ENCODE results near the gene TELO2. TPM values are rescaled to one million over a fixed set of nuclear protein-coding genes. Genes with fewer than 3 reads are reported as not detected.

TELO2 gene
- total RNA-seq, 1 donor from 2014 or later = 21.6 TPM

DNA sequence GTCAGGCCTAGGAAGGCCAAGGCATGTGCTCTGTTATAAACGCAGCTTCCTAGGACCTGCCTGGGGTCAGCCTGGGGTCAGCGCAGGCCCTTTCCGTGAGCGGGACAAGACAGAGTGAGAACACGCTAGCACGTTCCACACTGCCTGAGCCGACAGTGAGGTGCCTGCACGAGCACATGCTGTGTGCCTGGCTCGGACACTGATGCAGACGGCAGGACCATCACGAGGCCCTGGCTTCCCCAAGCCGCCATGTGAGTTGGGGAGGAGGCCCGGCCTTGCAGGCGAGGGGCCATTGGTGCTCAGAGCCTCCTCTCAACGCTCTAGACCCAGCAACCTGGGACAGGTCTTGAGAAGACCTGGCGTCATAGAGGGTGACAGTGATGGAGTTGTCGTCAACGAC lies 49.4 kb downstream of the TELO2 start:
- intact Hi-C loops (cut with micrococcal nuclease) = no loop called here
- DNase-seq (no peak), ATAC-seq (no peak)

DNA sequence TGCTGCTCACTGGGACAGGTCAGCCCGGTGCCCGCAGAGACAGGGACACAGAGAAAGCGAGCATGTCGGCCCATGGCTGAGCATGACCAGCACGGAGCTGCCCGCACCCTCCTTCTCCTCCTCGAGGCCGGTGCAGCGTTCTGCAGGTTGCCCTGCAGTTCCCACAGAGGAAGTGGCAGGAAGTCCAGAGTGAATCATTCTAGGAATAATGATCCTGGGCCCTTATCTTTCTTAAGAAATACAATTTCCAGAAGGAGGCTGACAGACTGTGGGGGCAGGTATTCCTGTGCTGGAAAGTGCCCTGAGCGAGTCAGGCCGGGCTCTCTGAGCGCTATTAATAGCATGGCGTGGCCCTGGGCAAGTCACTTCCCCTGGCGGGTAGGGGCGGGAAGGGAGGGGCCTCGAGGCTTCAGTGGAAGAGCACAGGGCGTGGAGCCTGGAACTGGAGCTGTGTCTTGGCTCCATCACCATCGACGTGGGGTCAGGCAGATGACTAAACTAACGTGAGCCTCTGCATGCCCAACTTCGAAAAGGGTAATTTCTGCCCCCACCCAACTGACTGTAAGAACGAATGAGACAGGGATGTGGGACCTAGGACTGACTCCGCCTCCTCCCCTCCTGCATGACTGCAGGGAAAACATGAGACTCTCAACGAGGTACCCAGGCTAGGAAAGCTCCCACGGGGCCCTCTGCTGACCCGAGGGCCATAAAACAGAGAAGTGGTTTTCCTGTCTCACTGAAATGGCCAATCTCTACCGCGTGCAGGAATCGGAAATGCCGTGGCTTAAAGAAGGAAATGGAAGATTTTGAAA lies 50.1 kb downstream of the TELO2 start:
- intact Hi-C loops (cut with micrococcal nuclease) = no loop called here
- DNase-seq = peak; percentile 82
- ATAC-seq = peak; percentile 43

DNA sequence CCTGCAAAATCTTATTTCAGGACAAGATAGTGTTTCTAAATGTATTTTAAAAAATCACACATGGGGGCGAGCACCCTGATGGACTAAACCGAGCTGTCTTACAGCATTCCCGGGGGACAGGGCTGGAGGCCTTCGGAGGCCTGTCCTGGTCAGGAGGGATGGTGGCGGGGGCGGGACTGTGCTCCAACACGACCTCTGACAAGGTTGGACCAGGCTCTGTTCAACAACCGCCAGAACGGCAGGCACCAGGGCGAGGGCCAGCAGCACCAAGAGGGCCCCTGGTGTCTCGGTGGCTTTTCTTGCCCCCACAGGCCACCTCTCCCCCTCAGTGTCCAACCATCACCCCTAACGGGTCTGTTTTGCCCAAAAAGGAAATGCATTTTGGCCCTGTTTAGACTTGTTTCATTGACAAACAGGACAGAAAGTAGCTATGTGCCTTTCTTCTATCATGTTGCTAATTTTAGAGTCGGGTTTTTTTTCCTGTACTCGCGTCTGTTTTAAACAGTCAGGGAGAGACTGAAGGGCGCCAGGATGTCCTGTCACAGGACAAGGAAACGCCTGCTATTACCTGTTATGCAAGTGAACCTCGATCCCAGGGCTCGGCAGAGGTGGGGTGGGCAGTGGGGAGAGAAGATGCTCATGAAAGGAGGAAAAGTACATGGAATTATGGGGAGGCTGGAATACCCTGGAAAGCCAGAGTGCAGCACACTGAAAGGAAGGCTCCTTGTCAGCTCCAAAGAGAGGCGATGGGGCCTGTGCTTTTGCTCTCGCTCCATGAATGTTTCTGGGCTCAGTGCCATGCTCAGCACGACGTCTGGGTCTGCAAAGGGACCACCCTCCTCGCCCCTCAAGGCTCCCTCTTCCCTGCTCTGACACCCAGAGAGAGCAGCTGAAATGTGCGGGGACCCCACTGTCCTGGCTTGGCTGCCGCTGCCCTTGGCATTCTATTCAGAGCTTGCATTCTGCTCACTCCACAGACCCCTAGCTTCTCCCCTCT lies 52.2 kb downstream of the TELO2 start:
- peak; percentile 82 for ATAC-seq
- peak; percentile 88 for DNase-seq
- intact Hi-C loops (cut with micrococcal nuclease) = no loop called here

DNA sequence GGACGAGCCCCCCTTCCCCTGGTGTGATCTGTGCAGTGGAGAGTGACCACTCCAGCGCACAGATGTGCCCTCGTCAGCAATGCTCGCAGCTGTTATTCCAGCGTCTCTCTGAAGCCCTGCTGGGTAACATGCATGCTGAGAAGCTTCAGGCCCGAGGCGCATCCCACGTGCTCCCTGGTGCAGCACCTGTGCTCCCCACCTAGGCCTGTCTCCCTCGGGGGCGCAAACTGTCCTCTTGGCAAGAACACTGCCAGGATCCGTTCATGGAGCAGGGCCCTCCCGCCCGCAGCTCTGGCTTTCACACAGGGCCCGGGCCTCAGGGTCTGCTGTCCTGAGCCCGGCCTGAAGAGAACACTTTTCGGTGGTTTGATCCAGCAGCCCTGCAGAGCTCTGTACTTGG lies 53.3 kb downstream of the TELO2 start:
- intact Hi-C loops (cut with micrococcal nuclease) = no loop called here
- ATAC-seq (no peak), DNase-seq (no peak)

DNA sequence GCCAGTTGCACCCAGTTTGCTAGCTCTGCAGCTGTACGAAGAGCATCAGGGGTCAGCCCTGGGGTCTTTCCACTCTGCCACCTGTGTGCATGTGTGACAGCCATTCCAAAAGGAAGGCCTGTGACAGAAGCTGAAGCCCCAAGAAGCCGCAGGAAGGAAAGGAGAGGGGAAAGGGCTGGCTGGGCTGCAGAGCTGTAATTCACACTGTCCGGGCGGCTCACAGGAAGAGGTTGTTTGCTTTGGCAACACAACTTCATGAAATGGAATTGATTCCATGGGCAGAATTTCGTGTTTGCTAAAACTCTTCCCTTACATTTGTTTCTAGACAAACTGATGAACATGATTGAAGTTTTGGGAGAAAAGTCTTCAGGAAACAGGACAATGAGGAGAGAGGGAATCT lies 55.1 kb downstream of the TELO2 start:
- ATAC-seq = no peak
- no peak for DNase-seq
- intact Hi-C loops (cut with micrococcal nuclease) = no loop called here

DNA sequence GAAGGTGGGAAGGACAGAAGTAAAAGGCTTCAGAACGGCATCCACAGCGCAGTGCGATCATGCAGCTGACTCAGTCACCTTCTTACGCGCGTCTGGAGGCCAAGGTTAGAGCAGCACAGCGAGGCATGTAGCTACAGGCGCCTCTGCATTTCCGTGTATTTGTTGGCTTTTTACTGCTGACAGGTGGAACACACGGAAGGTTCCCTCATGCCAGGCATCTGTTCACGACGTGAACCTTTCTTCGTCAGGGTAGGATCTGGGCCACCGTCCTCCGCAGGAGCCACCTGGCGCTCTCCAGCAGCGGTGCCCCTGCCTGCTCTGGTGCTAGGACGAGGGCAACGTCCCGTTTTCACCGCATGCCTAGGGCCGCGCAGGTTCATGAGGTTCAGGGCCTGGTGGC lies 55.6 kb downstream of the TELO2 start:
- DNase-seq = no peak
- intact Hi-C loops (cut with micrococcal nuclease) = no loop called here
- ATAC-seq = no peak

DNA sequence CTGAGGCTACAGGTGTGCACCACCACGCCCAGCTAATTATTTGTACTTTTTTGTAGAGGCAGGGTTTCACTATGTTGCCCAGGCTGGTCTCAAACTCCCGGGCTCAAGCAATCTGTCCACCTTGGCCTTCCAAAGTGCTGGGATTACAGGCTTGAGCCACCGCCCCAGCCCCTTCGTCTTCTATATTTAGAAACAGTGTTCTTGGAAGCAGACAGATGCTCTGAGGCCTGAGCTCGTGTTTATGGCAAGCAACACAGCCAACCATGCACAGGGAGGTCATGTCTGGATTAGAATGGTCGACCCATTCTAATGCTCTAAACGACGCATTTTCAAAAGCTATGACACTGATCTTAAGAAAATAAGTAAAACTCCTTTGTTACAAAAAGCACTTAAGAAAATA lies 56.9 kb downstream of the TELO2 start:
- intact Hi-C loops (cut with micrococcal nuclease) = no loop called here
- DNase-seq = no peak
- ATAC-seq = peak; percentile 52

DNA sequence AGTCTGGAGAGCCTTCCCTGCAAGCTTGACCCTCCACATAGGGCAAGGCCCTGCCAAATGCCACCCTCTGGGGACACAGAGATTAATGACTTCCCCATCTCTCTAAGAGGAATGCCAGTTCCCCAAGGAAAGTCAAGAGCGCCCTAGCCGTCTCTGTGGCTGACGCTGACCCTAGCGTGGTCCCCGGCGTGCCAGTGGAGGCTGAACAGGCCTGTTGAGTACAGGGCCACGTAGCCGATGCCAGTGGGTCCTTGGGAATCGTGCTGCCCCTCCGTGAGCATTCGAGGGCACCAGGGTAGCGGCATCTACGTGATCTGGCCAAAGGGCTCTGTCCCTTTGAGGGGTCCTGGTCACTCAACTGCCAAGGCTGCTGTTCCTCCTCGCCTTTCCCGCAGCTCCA lies 57.5 kb downstream of the TELO2 start:
- intact Hi-C loops (cut with micrococcal nuclease) = no loop called here

DNA sequence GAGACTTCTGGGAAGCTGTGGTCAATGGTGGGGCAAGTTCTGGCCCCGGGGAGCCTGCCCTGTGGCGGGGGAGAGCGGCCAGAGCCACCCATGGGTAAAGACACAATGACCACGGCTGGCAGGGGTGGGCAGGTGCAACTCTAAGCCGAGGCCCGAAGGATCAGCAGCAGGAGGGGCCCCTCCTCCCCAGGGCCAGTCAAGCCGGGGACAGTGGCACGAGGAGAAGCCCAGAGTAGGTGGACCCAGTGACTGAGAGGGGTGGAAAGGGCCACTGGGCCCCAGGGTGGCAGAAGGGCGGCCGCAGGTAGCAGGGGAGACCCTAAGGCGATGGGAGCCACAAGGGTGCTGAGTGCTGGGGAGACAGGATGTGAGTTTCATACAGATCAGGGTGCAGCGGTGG lies 58.0 kb downstream of the TELO2 start:
- ATAC-seq (no peak), DNase-seq (no peak)
- intact Hi-C loops (cut with micrococcal nuclease) = no loop called here

More for the DNA sequence above, 57.5 kb downstream of the TELO2 start:
- no peak for DNase-seq
- ATAC-seq = no peak

DNA sequence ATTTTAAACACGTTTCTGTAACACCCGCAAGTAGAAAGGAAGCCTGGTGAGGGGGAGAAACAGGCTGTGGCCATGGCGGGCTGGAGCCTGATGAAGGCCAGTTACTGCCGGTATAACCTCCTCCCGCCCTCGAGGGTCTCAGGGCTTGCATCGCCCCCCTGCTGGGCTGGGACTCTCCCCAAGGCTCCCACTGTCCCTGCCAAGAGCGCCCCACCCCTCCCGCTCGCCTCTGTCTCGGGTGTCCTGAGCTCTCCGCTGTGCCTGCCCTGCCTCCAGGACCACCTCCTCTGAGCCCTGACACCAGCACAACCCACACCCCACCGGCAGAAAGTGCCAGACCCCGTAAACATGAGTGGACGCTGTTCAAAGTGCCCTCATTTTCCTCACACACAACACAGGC lies 59.0 kb downstream of the TELO2 start:
- intact Hi-C loops (cut with micrococcal nuclease) = no loop called here
- no peak for ATAC-seq
- DNase-seq = no peak

DNA sequence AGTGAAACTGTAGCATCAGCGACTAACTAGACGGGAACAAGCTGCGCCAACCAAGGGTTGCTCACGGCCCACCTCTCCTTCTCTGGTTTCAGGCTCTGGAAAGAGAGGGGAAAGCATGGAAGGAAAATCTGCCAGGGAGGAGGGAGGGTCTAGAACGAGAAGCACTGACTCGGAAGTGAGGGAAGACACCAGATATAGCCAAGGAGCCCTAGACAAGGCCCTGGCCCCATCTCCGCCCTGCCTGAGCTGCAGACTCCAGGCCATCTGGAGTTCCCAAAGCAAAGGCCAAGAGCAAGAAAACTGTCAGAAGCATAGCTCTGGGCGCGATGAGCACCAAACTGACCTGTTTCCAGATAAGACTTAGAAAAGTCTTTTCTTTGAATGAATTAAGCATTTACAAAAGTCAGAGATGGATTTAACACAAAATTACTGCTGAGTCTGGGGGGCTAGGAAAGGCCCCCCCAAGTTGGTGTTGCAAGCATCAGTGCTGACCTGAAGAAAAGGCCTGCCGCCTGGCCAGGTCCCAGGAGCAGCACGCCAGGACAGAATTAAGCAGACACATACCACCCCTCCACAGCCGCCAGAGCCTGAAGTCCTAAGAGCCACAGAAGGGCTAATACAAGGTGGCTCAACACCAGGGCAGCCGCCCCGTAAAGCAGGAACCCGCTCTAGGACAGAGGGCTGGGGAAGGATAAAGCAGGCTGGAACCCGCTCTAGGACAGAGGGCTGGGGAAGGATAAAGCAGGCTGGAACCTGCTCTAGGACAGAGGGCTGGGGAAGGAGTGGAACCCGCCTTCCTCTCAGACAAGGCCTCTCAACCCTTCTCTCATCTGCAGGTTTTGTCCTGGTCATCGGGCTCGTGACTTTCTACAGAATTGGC lies 61.0 kb downstream of the TELO2 start:
- DNase-seq (no peak), ATAC-seq (no peak)
- intact Hi-C loops (cut with micrococcal nuclease) = no loop called here

DNA sequence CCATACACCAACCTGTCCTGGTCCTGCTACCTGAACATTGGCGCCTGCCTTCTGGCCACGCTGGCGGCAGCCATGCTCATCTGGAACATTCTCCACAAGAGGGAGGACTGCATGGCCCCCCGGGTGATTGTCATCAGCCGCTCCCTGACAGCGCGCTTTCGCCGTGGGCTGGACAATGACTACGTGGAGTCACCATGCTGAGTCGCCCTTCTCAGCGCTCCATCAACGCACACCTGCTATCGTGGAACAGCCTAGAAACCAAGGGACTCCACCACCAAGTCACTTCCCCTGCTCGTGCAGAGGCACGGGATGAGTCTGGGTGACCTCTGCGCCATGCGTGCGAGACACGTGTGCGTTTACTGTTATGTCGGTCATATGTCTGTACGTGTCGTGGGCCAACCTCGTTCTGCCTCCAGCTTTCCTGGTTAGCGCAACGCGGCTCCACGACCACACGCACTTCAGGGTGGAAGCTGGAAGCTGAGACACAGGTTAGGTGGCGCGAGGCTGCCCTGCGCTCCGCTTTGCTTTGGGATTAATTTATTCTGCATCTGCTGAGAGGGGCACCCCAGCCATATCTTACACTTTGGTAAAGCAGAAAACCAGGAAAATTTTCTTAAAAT lies 61.8 kb downstream of the TELO2 start:
- intact Hi-C loops (cut with micrococcal nuclease) = no loop called here
- ATAC-seq (no peak), DNase-seq (no peak)

DNA sequence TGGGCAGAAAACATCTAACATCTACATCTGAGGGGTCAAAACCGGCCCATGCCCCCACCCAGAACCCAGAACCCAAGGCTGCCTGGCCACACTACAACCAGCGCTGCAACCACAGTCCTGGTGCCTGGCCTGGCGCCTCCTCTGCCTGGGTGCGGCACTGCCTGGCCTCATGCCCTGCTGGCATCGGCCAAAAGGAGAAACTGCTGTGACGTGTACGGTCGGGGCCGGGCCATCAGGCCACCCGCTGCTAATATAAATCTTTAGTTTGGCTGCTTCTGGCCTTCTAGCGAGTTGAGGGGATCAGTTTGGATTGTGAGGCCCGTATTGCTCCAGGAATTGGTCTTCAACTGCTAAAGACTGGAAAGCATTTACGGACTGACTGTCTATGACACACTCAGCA lies 63.1 kb downstream of the TELO2 start:
- no peak for ATAC-seq
- intact Hi-C loops (cut with micrococcal nuclease) = no loop called here
- no peak for DNase-seq

DNA sequence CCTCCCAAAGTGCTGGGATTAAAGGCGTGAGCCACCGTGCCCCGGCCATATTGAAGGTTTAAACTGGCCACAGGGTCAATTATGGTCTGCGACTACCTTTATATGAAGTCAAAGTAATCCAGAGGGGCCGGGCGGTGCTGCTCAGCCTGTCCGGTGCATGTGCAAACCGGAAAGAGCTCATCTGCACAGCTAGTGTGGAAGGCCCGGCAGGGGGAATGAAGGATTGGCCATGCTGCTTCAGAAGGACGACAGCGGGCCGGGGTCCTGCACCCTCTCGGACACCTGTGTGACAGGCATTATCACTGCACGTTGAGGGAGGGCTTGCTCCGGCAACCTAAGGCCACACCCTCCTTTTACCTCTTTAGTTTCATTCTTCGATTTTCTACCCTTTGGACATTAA lies 63.9 kb downstream of the TELO2 start:
- DNase-seq (no peak), ATAC-seq (no peak)
- intact Hi-C loops (cut with micrococcal nuclease) = no loop called here

DNA sequence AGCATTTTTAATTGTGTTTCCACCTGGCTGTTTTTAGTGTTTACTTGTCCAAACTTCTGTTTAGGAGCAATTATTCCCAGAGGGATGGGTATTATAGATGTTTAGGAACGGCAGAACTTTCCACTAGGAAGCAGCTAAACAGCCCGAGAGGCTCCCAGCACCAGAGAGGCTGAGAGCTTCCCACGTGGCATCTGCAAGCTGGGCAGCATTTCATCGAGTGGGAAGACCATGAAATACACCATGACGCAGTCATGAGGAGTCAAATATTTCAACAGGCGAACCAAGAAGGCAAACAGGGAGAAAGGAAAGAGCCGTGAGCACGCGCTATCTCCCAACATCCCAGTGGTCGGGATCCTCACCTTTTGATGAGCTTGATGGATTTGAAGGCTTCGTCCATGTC lies 64.4 kb downstream of the TELO2 start:
- DNase-seq (no peak), ATAC-seq (no peak)

DNA sequence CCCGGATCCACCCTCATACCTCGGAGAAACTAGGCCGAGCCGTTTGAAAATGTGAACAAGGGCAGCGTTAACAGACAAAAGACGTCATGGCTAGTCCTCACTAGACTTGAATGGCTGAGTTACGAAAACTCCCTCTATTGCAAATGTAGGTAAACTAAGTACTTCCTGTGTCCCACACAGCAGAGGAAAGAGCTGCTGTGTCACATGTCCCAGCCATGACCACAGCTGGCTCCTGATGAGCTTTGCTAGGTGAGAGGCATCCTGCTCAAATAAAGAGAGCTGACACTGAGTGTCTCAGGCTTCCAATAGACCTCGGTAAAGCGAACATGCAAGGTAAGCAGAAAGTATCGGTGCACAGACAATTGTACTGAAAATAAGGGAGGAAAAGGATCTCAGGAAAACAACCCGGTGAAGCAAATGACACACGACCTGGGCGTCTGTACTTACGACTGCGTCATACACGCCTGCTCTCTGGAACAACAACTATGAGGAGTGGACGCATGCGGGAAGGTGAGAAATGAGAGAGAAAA lies 66.4 kb downstream of the TELO2 start:
- ATAC-seq = no peak
- intact Hi-C loops (cut with micrococcal nuclease) = no loop called here
- no peak for DNase-seq

More for the DNA sequence above, 64.4 kb downstream of the TELO2 start:
- intact Hi-C loops (cut with micrococcal nuclease) = no loop called here
